GM18507 (cell line): ENCODE measurements around the gene HBD.

Experiments
- DNase-seq: peaks from one replicate; pipeline ENCODE4 v3.0.0; 2011; ENCODE audit warnings: low read depth; ENCODE audit not compliant: insufficient read length; ENCODE audit errors: extremely low spot score
- FAIRE-seq: peaks from 2 replicates; lab custom pipeline; 2011; peaks lifted over from hg19 to GRCh38; lab: Jason Lieb, UNC

Gene HBD

DNA sequence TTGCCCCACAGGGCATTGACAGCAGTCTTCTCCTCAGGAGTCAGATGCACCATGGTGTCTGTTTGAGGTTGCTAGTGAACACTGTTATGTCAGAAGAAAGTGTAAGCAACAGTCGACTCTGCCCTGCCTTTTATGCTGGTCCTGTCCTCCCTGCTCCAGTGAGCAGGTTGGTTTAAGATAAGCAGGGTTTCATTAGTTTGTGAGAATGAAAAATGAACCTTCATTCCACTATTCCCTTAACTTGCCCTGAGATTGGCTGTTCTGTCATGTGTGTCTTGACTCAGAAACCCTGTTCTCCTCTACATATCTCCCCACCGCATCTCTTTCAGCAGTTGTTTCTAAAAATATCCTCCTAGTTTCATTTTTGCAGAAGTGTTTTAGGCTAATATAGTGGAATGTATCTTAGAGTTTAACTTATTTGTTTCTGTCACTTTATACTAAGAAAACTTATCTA lies at the start of gene HBD:
TSS of gene HBD (minus strand) at position 103 of the 454 bp plus-strand sequence. CDS start at position 53, 50 bp downstream.
- DNase-seq (peak; percentile 23), FAIRE-seq (peak; percentile 42)

GRCh38 chr11:5283882-5284281 lies 49.6 kb upstream of the HBD start:
- FAIRE-seq: no peak
- no peak for DNase-seq

GRCh38 chr11:5283086-5283485 lies 48.8 kb upstream of the HBD start:
- DNase-seq (no peak), FAIRE-seq (no peak)

- DNase-seq (no peak), FAIRE-seq (no peak)
These were observed 48.3 kb upstream of the HBD start for GRCh38 chr11:5282628-5283027.

DNA sequence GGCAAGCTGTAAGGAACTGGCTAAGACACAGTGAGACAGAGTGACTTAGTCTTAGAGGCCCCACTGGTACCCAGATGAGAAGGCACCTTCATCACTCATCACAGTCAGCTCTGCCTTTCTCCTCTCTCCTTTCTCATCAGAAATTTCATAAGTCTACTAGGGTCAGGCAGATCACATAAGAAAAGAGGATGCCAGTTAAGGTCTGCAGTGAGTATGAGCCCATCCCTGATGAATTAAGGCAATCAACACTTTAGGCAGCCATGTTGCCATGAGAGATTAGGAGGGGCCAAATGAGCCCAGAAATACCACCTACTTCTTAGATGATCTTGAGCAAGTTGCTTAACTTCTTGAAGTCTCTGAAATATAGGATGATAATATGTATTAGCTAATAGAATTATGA lies 47.3 kb upstream of the HBD start:
- FAIRE-seq (no peak), DNase-seq (no peak)

DNA sequence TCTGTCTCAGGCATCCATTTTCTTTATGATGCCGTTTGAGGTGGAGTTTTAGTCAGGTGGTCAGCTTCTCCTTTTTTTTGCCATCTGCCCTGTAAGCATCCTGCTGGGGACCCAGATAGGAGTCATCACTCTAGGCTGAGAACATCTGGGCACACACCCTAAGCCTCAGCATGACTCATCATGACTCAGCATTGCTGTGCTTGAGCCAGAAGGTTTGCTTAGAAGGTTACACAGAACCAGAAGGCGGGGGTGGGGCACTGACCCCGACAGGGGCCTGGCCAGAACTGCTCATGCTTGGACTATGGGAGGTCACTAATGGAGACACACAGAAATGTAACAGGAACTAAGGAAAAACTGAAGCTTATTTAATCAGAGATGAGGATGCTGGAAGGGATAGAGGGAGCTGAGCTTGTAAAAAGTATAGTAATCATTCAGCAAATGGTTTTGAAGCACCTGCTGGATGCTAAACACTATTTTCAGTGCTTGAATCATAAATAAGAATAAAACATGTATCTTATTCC lies 46.4 kb upstream of the HBD start:
- FAIRE-seq: peak; percentile 86
- DNase-seq: peak; percentile 39

DNA sequence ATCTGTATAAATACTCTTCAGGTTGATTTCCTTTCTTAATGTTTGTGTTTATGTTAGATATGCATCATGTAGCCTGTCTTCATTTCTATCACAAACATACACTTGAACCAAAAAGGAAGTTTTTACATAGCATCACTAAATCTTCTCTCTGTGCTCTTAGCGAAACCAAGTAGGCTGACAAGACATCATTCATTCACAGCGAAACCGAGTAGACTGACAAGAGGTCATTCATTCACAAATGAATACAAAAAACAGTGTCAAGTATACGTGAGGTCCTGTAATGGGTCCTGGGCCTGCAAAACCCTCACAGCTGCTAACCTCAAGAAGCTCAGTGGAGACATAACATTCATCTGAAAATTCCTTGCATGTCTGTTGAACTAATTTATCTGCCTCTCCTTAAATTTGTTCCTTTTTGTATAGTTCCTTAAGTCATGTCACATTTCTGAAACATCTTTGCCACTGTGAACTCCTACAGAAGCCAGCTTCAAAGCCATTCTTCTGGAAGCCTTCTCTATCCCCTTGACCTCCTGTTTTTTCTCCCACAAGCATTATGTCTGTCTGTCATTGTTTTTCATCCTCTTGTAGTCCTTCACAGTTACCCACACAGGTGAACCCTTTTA lies 45.3 kb upstream of the HBD start:
- FAIRE-seq (no peak), DNase-seq (no peak)

- DNase-seq: no peak
These were observed 43.6 kb upstream of the HBD start for GRCh38 chr11:5277807-5278382.

GRCh38 chr11:5276697-5277096 lies 42.4 kb upstream of the HBD start:
- FAIRE-seq: no peak
- no peak for DNase-seq

More at GRCh38 chr11:5277807-5278382, 43.6 kb upstream of the HBD start:
- no peak for FAIRE-seq

- no peak for FAIRE-seq
- DNase-seq: no peak
These were observed 41.3 kb upstream of the HBD start for GRCh38 chr11:5275369-5276110.

GRCh38 chr11:5274395-5274794 lies 40.1 kb upstream of the HBD start:
- DNase-seq (no peak), FAIRE-seq (no peak)

GRCh38 chr11:5272395-5273017 lies 38.2 kb upstream of the HBD start:
- no peak for FAIRE-seq
- DNase-seq: no peak

- FAIRE-seq (no peak), DNase-seq (no peak)
These were observed 35.4 kb upstream of the HBD start, which contains the start of gene HBE1 for GRCh38 chr11:5269715-5270147. Gene HBE1, minus strand, starts transcription at chr11:5269945. Its CDS starts 55 bp downstream, at chr11:5269890.

DNA sequence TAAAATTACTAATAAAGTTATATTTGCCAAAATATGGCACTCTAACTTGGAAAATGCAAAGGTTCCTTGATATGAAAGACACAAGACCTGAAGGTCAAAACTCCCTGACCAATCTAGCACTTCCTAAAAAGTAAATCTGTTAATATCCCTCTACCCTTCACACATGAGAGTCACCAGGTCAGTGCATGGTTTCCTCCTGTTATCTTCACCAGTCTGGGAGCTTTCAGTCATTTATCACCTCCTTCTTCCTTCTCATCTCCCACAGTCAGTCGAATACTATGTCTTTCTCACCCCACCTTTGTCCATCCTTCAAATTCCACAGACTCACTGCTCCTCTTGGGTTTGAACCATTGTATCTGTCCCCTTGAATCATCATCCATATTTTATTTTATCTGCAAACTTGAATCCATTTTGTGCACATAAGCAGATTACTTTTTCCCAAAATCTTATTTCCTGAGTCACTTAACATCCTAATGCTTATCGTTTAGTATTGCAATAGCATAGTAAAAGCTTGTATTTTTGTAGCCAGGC lies 32.8 kb upstream of the HBD start:
- FAIRE-seq (no peak), DNase-seq (no peak)

GRCh38 chr11:5266609-5267008 lies 32.3 kb upstream of the HBD start:
- FAIRE-seq (no peak), DNase-seq (no peak)

DNA sequence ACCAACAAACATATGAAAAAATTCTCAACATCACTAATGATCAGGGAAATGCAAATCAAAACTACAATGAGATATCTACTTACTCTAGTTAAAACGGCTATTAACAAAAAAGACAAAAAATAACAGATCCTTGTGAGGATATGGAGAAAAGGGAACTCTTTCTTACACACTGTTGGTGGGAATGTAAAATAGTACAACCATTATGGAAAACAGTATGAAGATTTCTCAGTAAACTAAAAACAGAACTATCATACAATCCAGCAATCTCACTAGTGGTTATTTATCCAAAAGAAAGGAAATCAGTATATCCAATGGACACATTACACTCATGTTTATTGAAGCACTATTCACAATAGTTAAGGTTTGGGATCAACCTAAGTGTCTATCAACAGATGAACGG lies 31.5 kb upstream of the HBD start:
- DNase-seq: no peak
- no peak for FAIRE-seq

DNA sequence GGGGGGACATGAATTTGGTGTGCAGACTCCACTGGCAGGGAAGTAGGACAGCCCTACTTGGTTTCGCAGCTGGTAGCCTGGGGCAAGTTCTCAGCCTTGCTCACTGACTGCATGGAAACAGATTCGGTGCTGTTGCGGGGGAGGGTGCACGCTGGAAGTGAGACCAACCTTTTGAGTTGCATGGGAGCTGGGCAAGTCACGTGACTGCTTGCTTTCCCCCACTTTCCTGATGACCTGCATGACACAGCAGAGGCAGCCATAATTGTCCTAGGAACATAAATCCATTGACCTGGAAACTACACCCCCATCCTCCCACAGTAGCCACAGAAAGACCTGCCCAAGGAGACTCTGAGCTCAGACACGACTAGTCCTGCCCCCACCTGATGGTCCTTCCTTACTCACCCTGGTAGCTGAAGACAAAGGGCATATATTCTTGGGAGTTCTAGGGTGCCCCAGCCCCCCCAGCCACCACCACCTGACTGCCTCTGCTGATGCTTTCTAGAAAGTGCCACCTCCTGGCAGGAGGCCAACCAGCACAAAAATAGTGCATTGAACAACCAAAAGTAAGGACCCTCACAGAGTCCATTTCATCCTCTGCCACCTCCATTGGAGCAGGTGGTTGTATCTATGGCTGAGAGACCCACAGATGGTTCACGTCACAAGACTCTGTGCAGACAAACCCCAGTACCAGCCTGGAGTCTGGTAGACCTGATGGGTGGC lies 24.4 kb upstream of the HBD start:
- FAIRE-seq: no peak
- DNase-seq: no peak

DNA sequence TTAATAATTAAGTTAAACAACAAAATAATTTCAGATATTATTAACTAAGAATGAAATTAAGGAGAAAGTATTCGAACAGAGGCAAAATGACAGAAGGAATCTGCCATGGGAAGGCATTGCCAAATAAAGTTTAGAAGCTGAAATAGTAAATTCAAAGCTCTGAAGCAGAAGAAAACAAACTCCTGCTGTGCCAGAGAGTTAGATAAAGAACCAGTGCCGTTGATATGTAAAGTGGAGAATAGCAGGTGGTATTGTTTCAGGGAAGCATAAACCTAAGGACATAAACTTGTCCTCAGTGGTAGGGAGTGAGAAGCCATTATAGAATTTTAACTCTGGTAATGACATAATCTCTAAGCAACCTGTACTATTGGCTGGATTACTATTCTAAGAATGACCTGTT lies 23.0 kb upstream of the HBD start:
- FAIRE-seq: no peak
- no peak for DNase-seq
